Ammon's horn (tissue), 1 donor: ENCODE measurements around the gene RGS5.

Experiments
- DNase-seq: peaks from one replicate; pipeline ENCODE4 v3.0.0-alpha.2; 2016; ENCODE audit warnings: low spot score

Gene RGS5

GRCh38 chr1:163182330-163182949 lies 20.3 kb downstream of the RGS5 start:
- DNase-seq, result no peak

GRCh38 chr1:163178628-163179027 lies 24.1 kb downstream of the RGS5 start:
- no peak for DNase-seq

- no peak for DNase-seq
These were observed 25.9 kb downstream of the RGS5 start for GRCh38 chr1:163176797-163177196.

GRCh38 chr1:163174524-163175437 lies 27.9 kb downstream of the RGS5 start:
- peak; percentile 77 for DNase-seq

GRCh38 chr1:163173121-163173520 lies 29.6 kb downstream of the RGS5 start:
- DNase-seq, result no peak

- no peak for DNase-seq
These were observed 30.1 kb downstream of the RGS5 start for GRCh38 chr1:163172596-163172995.

- no peak for DNase-seq
These were observed 30.9 kb downstream of the RGS5 start for GRCh38 chr1:163171826-163172225.

- DNase-seq, result no peak
These were observed 31.6 kb downstream of the RGS5 start for GRCh38 chr1:163170975-163171676.

- DNase-seq, result no peak
These were observed 32.4 kb downstream of the RGS5 start for GRCh38 chr1:163170331-163170730.

GRCh38 chr1:163169553-163169952 lies 33.2 kb downstream of the RGS5 start:
- DNase-seq, result no peak

GRCh38 chr1:163168053-163168452 lies 34.7 kb downstream of the RGS5 start:
- DNase-seq, result no peak

GRCh38 chr1:163166886-163167555 lies 35.7 kb downstream of the RGS5 start:
- DNase-seq, result no peak

GRCh38 chr1:163165119-163165518 lies 37.6 kb downstream of the RGS5 start:
- DNase-seq, result no peak

GRCh38 chr1:163163881-163164582 lies 38.7 kb downstream of the RGS5 start:
- DNase-seq, result no peak

GRCh38 chr1:163163163-163163562 lies 39.6 kb downstream of the RGS5 start:
- DNase-seq, result no peak

- DNase-seq, result no peak
These were observed 40.3 kb downstream of the RGS5 start for GRCh38 chr1:163162381-163162914.

GRCh38 chr1:163161841-163162240 lies 40.9 kb downstream of the RGS5 start:
- no peak for DNase-seq

- no peak for DNase-seq
These were observed 41.4 kb downstream of the RGS5 start for GRCh38 chr1:163161337-163161736.

GRCh38 chr1:163155606-163156005 lies 47.1 kb downstream of the RGS5 start:
- DNase-seq, result no peak

GRCh38 chr1:163148911-163149310 lies 53.8 kb downstream of the RGS5 start:
- no peak for DNase-seq

GRCh38 chr1:163147019-163147418 lies 55.7 kb downstream of the RGS5 start:
- no peak for DNase-seq
